ENCODE measurements around the gene NAV1.

The NAV1 gene

GRCh38 chr1:201557572-201557958 is 18.6 kb downstream of the NAV1 start:
- Mint-ChIP-seq H3K27me3 (no peaks in the 10 kb centered on the region), H3K4me1 (ENCODE audit: low read depth) (peaks cover 3% of the 10 kb centered on the region), H3K4me3 (no peak overlapping the region), H3K36me3 (no peaks in the 10 kb centered on the region), H3K27ac (no peak overlapping the region), H3K9me3 (ENCODE audit: low read depth) (no peaks in the 10 kb centered on the region)

DNA sequence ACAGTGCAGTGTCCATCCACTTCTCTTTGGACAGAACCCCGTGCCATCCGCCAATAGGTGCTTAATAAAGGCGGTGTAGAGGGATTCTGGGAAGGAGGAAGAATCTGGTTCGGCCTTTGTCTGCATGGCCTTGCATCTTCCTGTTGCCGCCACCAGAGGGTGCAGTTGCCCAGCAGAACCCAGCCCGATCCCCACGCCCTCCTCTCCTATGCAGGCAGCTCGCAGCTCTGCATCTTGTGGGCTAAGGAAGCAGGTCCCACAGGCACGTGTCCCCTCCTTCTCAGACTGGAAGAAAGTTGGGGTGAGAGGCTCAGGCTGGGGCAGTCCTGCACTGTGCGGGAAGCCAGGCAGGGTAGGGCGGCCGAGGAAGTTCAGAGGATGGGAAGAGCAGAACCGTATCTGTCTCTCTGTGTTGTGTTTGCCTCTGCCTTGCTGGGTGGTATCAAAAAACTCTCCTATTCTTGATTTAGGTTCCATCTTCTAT is 20.8 kb downstream of the NAV1 start:
- peaks cover 3% of the 10 kb centered on the region for H3K4me1 Mint-ChIP-seq (ENCODE audit: low read depth)
- no peak overlapping the region for H3K4me3 Mint-ChIP-seq
- no peaks in the 10 kb centered on the region for H3K27me3 Mint-ChIP-seq
- H3K9me3 Mint-ChIP-seq (ENCODE audit: low read depth): no peaks in the 10 kb centered on the region
- no peak overlapping the region for H3K27ac Mint-ChIP-seq
- H3K36me3 Mint-ChIP-seq: no peaks in the 10 kb centered on the region

DNA sequence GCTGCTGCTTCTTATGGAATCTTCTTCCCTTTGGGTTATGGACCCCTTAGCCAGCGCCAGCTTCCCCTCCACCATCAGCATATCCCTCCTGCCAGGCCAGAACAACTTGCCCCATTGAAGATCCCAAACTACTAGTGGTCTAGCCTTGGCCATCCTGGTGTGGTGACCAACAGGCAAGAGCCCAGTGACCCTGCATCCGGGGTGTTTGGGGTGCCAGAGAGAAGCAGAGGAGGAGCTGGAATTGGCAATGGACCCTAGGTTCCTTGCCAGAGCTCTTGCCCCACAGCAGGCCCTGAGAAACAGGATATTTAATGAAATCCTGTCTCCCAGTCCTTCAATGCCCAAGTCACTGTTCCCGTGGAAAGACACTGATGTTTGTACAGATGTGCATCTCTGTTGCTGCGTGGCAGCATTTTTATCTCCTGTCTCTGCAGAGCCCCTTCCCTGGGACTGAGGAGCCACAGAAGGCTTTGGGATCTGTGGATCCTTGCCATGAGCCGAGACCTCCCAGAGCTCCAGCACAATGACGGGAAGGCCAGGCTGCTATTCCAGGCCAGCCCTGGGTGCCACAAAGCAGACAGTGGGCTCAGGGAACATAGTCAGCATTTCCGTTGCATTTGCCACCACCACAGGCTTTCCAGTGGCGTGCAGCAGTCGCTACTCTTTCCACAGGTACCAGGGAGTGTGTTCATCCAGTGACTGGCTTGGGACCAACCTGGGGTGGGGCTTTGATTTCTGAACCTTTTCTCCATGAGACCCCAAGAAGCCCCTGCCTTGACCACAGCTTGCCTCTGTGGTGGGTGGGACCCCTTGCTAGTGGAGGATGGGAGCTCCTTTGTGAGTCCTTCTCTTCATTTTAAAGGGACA is 21.6 kb downstream of the NAV1 start:
- H3K4me1 Mint-ChIP-seq (ENCODE audit: low read depth): peaks cover 3% of the 10 kb centered on the region

GRCh38 chr1:201561195-201561564 is 22.3 kb downstream of the NAV1 start:
- H3K4me1 Mint-ChIP-seq (ENCODE audit: low read depth): peaks cover 3% of the 10 kb centered on the region
- no peak overlapping the region for H3K4me3 Mint-ChIP-seq
- H3K36me3 Mint-ChIP-seq: no peaks in the 10 kb centered on the region
- H3K27me3 Mint-ChIP-seq: no peaks in the 10 kb centered on the region
- H3K9me3 Mint-ChIP-seq (ENCODE audit: low read depth): no peaks in the 10 kb centered on the region
- no peak overlapping the region for H3K27ac Mint-ChIP-seq

More for the DNA sequence above, 21.6 kb downstream of the NAV1 start:
- H3K36me3 Mint-ChIP-seq: no peaks in the 10 kb centered on the region
- H3K27ac Mint-ChIP-seq: no peak overlapping the region
- no peaks in the 10 kb centered on the region for H3K27me3 Mint-ChIP-seq
- H3K4me3 Mint-ChIP-seq: no peak overlapping the region
- H3K9me3 Mint-ChIP-seq (ENCODE audit: low read depth): no peaks in the 10 kb centered on the region

DNA sequence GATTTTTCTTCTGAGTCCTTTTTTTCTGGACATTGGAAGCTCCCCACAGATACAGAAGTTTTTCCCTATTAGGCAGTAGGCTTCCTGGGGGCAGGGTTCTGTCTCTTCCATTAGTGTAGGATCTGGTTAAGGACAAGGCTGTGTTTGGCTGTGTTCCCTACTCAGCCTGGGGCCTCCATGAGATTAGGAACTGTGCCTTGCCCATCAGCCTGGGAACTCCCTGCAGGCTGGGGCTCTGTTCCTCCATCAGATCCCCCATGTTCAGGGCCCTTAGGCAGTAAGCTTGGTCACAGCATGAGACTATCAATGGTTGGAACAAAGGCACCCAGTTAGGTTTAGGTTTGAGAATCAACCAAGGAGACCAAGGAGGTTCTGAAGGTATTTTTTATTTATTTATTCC is 22.7 kb downstream of the NAV1 start:
- Mint-ChIP-seq H3K27me3 (no peaks in the 10 kb centered on the region), H3K4me3 (no peak overlapping the region), H3K27ac (no peak overlapping the region), H3K36me3 (no peaks in the 10 kb centered on the region), H3K4me1 (ENCODE audit: low read depth) (peaks cover 3% of the 10 kb centered on the region), H3K9me3 (ENCODE audit: low read depth) (no peaks in the 10 kb centered on the region)

GRCh38 chr1:201562257-201562656 is 23.3 kb downstream of the NAV1 start:
- no peak overlapping the region for H3K27ac Mint-ChIP-seq
- no peaks in the 10 kb centered on the region for H3K36me3 Mint-ChIP-seq
- no peak overlapping the region for H3K4me3 Mint-ChIP-seq
- H3K27me3 Mint-ChIP-seq: no peaks in the 10 kb centered on the region
- peaks cover 3% of the 10 kb centered on the region for H3K4me1 Mint-ChIP-seq (ENCODE audit: low read depth)
- no peaks in the 10 kb centered on the region for H3K9me3 Mint-ChIP-seq (ENCODE audit: low read depth)

DNA sequence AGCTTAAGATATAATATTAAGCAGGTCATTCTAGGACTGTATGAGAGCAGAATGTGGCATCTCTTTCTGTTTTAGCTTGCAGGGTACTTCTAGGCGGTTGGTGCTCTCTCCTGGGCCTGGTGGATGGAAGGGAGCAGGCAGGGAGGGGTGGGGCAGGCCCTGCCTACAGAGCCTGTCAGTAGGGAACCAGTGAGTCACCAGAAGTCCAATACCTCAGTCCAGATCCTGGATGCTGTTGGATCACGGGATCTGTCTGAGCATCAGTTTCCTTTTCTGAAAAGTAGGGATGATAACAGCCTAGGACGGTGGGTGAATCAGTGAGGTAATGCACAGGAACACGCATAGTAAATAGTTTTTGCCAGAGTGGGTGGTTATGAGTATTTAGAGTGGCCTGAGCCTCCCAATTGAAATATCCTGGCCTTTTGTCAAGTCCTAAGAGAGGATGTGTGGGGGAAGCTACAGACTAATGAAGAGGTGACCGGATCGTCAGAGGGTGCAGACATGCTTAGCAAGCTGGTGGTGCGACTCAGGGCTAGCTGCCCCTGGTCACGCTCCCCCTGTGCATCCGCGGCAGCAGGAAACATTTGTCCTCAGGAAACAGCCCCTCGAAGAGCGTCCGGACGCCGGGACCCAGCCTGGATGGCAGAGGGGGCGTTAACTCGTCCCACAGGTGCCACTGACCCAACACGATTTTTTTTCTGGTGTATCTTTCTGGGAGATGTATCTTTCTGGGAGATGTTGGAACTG is 23.9 kb downstream of the NAV1 start:
- Mint-ChIP-seq H3K27me3 (no peaks in the 10 kb centered on the region), H3K4me3 (no peak overlapping the region), H3K9me3 (ENCODE audit: low read depth) (no peaks in the 10 kb centered on the region), H3K27ac (no peak overlapping the region), H3K36me3 (no peaks in the 10 kb centered on the region), H3K4me1 (ENCODE audit: low read depth) (peaks cover 3% of the 10 kb centered on the region)

- H3K4me3 Mint-ChIP-seq: no peak overlapping the region
- no peaks in the 10 kb centered on the region for H3K9me3 Mint-ChIP-seq (ENCODE audit: low read depth)
- no peaks in the 10 kb centered on the region for H3K27me3 Mint-ChIP-seq
- no peak overlapping the region for H3K27ac Mint-ChIP-seq
- H3K4me1 Mint-ChIP-seq (ENCODE audit: low read depth): peaks cover 3% of the 10 kb centered on the region
- no peaks in the 10 kb centered on the region for H3K36me3 Mint-ChIP-seq
Measured at GRCh38 chr1:201563406-201563780, 24.5 kb downstream of the NAV1 start.

- Mint-ChIP-seq H3K4me1 (ENCODE audit: low read depth) (peaks cover 3% of the 10 kb centered on the region), H3K27ac (no peak overlapping the region), H3K4me3 (no peak overlapping the region), H3K9me3 (ENCODE audit: low read depth) (no peaks in the 10 kb centered on the region), H3K27me3 (no peaks in the 10 kb centered on the region), H3K36me3 (no peaks in the 10 kb centered on the region)
Measured at GRCh38 chr1:201563941-201564340, 25.0 kb downstream of the NAV1 start.

DNA sequence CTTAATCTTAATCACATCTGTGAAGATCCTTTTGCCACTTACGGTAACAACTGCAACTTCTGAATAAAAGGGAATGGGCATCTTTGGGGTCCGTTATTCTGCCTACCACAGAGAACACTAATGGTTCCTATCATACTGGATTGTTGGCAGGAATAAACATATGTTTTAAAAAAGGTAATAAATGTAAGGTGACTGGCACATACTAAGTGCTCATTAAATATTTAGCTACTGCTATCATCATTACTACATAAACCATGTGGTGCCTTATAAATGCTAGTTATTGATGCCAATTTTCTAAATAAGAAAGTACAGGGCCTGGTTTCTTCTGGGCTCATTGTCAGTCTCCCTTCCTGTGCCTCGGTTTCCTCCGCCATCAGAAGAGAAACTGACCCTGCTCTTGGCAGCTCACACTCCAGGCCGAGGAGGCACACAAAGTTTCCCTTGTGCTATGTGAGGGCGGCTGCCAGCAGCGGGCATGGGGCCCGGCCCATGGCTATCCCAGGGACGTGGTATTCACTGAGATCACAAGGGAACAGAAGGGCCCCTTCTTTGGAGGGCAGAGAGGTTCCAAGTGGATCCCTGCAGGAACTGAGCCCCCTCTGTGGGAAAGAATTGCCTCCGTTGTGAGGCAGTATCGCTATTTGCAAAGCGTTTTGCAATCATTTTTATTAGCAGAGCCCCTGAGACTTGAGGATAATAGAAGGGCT is 26.2 kb downstream of the NAV1 start:
- H3K27ac Mint-ChIP-seq: no peak overlapping the region
- no peaks in the 10 kb centered on the region for H3K27me3 Mint-ChIP-seq
- no peaks in the 10 kb centered on the region for H3K9me3 Mint-ChIP-seq (ENCODE audit: low read depth)
- H3K36me3 Mint-ChIP-seq: no peaks in the 10 kb centered on the region
- no peaks in the 10 kb centered on the region for H3K4me1 Mint-ChIP-seq (ENCODE audit: low read depth)
- no peak overlapping the region for H3K4me3 Mint-ChIP-seq

DNA sequence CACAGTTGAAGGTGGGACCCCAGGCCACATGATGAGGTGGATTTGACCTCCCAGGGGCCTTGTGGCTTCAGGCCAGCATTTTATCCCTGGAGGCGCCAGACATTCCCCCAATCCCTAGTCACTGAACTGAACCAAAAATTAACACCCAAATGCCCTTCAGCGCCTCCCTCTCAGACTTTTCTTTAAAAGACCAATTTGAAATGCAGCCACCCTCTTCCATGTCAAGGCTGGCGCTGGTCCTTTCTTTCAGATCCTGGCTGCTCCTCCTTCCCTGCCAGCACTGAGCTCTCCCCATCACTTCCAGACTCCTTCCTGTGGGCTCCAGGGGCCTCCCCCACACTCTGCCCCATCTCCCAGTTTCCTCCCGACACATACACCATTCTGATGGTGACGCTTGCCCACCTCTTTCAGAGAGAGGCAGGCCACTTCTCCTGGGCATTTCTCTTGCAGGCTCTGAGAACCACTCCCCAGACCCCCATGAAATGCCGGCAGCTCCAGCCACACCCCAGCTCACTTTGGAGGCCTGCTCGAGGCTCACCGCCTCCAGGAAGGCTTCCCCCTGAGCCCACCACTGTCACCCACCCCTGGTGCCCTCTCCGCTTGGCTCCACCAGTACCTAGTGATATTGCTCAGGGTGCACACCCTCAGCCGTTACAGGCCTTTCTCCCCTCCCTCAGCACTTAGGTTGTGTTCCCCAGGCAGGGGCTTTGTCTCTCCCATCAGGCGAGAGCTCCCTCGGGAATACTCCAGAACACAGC is 27.0 kb downstream of the NAV1 start:
- Mint-ChIP-seq H3K27ac (no peak overlapping the region), H3K27me3 (no peaks in the 10 kb centered on the region), H3K9me3 (ENCODE audit: low read depth) (no peaks in the 10 kb centered on the region), H3K36me3 (no peaks in the 10 kb centered on the region), H3K4me1 (ENCODE audit: low read depth) (no peaks in the 10 kb centered on the region), H3K4me3 (no peak overlapping the region)

GRCh38 chr1:201566529-201566823 is 27.5 kb downstream of the NAV1 start:
- Mint-ChIP-seq H3K36me3 (no peaks in the 10 kb centered on the region), H3K4me1 (ENCODE audit: low read depth) (no peaks in the 10 kb centered on the region), H3K27ac (no peak overlapping the region), H3K9me3 (ENCODE audit: low read depth) (no peaks in the 10 kb centered on the region), H3K27me3 (no peaks in the 10 kb centered on the region), H3K4me3 (no peak overlapping the region)

DNA sequence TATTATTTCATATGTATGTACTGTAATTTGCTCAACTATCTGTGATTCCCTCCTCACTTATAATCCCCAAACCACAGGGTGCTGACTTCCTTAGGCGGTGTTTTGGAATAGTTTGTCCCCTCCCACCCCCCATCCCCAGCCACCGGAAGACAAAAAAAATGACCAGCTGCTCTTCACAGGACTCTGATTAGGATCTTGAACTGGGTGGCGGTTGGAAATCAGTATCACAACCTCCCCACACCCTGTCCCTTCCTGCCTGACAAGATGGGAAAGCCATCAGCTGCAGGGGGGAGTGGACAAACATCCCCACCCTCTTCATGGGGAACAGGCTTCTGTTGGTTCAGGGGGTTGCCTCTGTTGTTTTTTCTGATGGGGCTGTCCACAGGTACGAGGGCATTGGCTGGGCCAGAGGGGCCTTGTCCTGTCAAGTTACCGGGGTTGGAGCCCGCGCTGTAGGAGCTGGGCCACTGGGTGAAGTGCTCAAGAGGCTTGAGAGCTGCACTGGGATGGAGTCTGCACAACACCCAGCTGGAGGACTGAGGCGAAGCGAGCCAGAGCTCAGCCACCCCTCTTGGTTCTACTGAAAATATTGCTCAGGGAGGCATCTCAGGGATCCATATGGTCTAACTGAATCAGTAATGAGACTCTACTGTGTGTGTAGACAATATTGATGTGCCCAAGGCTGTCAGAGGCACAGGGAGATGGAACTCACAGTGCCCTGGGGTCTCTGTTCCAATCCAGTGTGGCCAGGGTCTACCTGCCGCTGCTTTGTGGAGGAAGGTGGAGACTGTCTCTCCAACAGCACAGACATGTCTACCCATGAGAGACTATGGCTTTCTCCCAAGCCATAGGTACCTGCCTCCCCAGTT is 28.2 kb downstream of the NAV1 start:
- H3K4me1 Mint-ChIP-seq (ENCODE audit: low read depth): no peaks in the 10 kb centered on the region
- no peaks in the 10 kb centered on the region for H3K36me3 Mint-ChIP-seq
- no peak overlapping the region for H3K4me3 Mint-ChIP-seq
- H3K9me3 Mint-ChIP-seq (ENCODE audit: low read depth): no peaks in the 10 kb centered on the region
- H3K27me3 Mint-ChIP-seq: no peaks in the 10 kb centered on the region
- no peak overlapping the region for H3K27ac Mint-ChIP-seq

GRCh38 chr1:201568265-201568664 is 29.3 kb downstream of the NAV1 start:
- Mint-ChIP-seq H3K9me3 (ENCODE audit: low read depth) (no peaks in the 10 kb centered on the region), H3K36me3 (no peaks in the 10 kb centered on the region), H3K27ac (no peak overlapping the region), H3K4me1 (ENCODE audit: low read depth) (peaks cover 5% of the 10 kb centered on the region), H3K27me3 (no peaks in the 10 kb centered on the region), H3K4me3 (no peak overlapping the region)

All from activated naive CD8-positive, alpha-beta T cell (primary cell).